ENCODE measurements around the gene SORT1. TPM values are rescaled to one million over a fixed set of nuclear protein-coding genes. Genes with fewer than 3 reads are reported as not detected.
"Not testable (repeated sequence)": the region's sequence is repeated elsewhere in the genome, so short reads cannot be mapped to it uniquely, and the experiment has no call there.

SORT1 gene
- total RNA-seq, 1 experiment from 2014 or later, result 47.9 TPM

- TF ChIP-seq CTCF (conservative IDR thresholded peaks at IDR 0.05), result no peak
- no peak overlapping the region for H2BK5ac ChIP-seq (ENCODE audit: insufficient read length, low read length)
- Mint-ChIP-seq H3K4me1 (peaks cover 33 to 44% of the 10 kb centered on the region in 2 experiments), H3K4me3 (peak overlapping the region; percentile 92 to 97), H3K9me3 (no peaks in the 10 kb centered on the region), H3K27me3 (ENCODE audit: low read depth) (no peaks in the 10 kb centered on the region), H3K27ac (peak overlapping the region in 1 of 3 experiments; percentile 62; a peak in 2 of 7 replicates), H3K36me3 (ENCODE audit: insufficient read depth in 1 of 3, low read depth in 3 of 3) (0 out of 7 replicates have a peak, but pooled peaks cover 0 to 3% (median 0%) of the 10 kb centered on the region in 3 experiments)
- H3K14ac ChIP-seq (ENCODE audit: insufficient read depth, low read length), result no peak overlapping the region
- H3K18ac ChIP-seq (ENCODE audit: insufficient read length, low read depth, low read length), result no peak overlapping the region
- H3K4me1 ChIP-seq (ENCODE audit: insufficient read depth, low read length), result peaks cover 2% of the 10 kb centered on the region; the same call in 1 of the 2 replicates
- no peak overlapping the region for H4K5ac ChIP-seq (ENCODE audit: insufficient read length, low read depth, low read length)
- H2AK5ac ChIP-seq (ENCODE audit: insufficient read length, low read length), result no peak overlapping the region
- no peak overlapping the region for H4K91ac ChIP-seq (ENCODE audit: insufficient read length, low read depth, low read length)
- H3K27ac ChIP-seq (ENCODE audit: insufficient read length, low read depth, low read length), result no peak overlapping the region
- peaks cover 5% of the 10 kb centered on the region; the same call in 1 of the 2 replicates for H3K79me2 ChIP-seq (ENCODE audit: insufficient read depth, low read length)
- H3K9ac ChIP-seq (ENCODE audit: extremely low read depth, insufficient read length, low read length), result no peak overlapping the region
- no peak overlapping the region for H3K4ac ChIP-seq (ENCODE audit: low read depth, low read length)
- H3K23me2 ChIP-seq (ENCODE audit: insufficient read length, low read depth, low read length, poor library complexity, severe bottlenecking), result peaks cover 17% of the 10 kb centered on the region
- no peak overlapping the region for H2AFZ ChIP-seq (ENCODE audit: low read length)
- no peak for DNase-seq
- H2BK120ac ChIP-seq (ENCODE audit: low read depth, low read length, poor library complexity, severe bottlenecking), result no peak overlapping the region
- H4K8ac ChIP-seq (replicated peaks; ENCODE audit: insufficient read length, low read depth, low read length), result no peak overlapping the region
- H2BK12ac ChIP-seq (ENCODE audit: insufficient read length, low read depth, low read length), result no peak overlapping the region
- no peak overlapping the region for H2BK15ac ChIP-seq (ENCODE audit: low read depth, low read length)
- peaks cover 9% of the 10 kb centered on the region for H3K79me1 ChIP-seq (ENCODE audit: insufficient read depth, low read depth, low read length, poor library complexity, severe bottlenecking)
- no peak overlapping the region for H3K56ac ChIP-seq (ENCODE audit: insufficient read length, low read depth, low read length)
- H3K23ac ChIP-seq (ENCODE audit: insufficient read length, low read depth, low read length), result no peak overlapping the region
- no peaks in the 10 kb centered on the region for H4K20me1 ChIP-seq (ENCODE audit: control insufficient read depth, insufficient read depth, insufficient read length)
- no peak overlapping the region for H3T11ph ChIP-seq (ENCODE audit: low read length)
- no peaks in the 10 kb centered on the region for H3K27me3 ChIP-seq (ENCODE audit: insufficient read depth, low read length)
- no CpG with 5 or more reads among the region's 5 CpGs for WGBS (ENCODE audit: extremely low coverage, insufficient read length, low lambda C conversion rate)
- H2BK20ac ChIP-seq (ENCODE audit: low read depth, low read length, poor library complexity, severe bottlenecking), result no peak overlapping the region
- peak overlapping the region; percentile 96 for H3K4me2 ChIP-seq (ENCODE audit: insufficient read depth, insufficient read length, low read length)
- H3K9me3 ChIP-seq (ENCODE audit: control insufficient read depth, low read depth, low read length), result no peaks in the 10 kb centered on the region
These were observed 1.9 kb downstream of the SORT1 start for GRCh38 chr1:109395602-109396512.

- not testable (repeated sequence) for H4K91ac ChIP-seq (ENCODE audit: insufficient read length, low read depth, low read length); H3K9me3 Mint-ChIP-seq; H2BK5ac ChIP-seq (ENCODE audit: insufficient read length, low read length); H3K79me2 ChIP-seq (ENCODE audit: insufficient read depth, low read length); H2BK20ac ChIP-seq (ENCODE audit: low read depth, low read length, poor library complexity, severe bottlenecking); H3K4ac ChIP-seq (ENCODE audit: low read depth, low read length); H3K27me3 Mint-ChIP-seq (ENCODE audit: low read depth); H3K36me3 Mint-ChIP-seq (ENCODE audit: insufficient read depth in 1 of 3, low read depth in 3 of 3); H3K9me3 ChIP-seq (ENCODE audit: control insufficient read depth, low read depth, low read length); H2AFZ ChIP-seq (ENCODE audit: low read length); H2BK12ac ChIP-seq (ENCODE audit: insufficient read length, low read depth, low read length); H3K9ac ChIP-seq (ENCODE audit: extremely low read depth, insufficient read length, low read length); H3K27ac ChIP-seq (ENCODE audit: insufficient read length, low read depth, low read length); H2AK5ac ChIP-seq (ENCODE audit: insufficient read length, low read length); H3T11ph ChIP-seq (ENCODE audit: low read length); H3K27me3 ChIP-seq (ENCODE audit: insufficient read depth, low read length); H3K79me1 ChIP-seq (ENCODE audit: insufficient read depth, low read depth, low read length, poor library complexity, severe bottlenecking); H3K14ac ChIP-seq (ENCODE audit: insufficient read depth, low read length); H3K27ac Mint-ChIP-seq; H2BK120ac ChIP-seq (ENCODE audit: low read depth, low read length, poor library complexity, severe bottlenecking); H3K4me2 ChIP-seq (ENCODE audit: insufficient read depth, insufficient read length, low read length); DNase-seq; H4K20me1 ChIP-seq (ENCODE audit: control insufficient read depth, insufficient read depth, insufficient read length); H4K8ac ChIP-seq (replicated peaks; ENCODE audit: insufficient read length, low read depth, low read length); H3K23ac ChIP-seq (ENCODE audit: insufficient read length, low read depth, low read length); H3K18ac ChIP-seq (ENCODE audit: insufficient read length, low read depth, low read length); H3K4me1 ChIP-seq (ENCODE audit: insufficient read depth, low read length); H4K5ac ChIP-seq (ENCODE audit: insufficient read length, low read depth, low read length); H2BK15ac ChIP-seq (ENCODE audit: low read depth, low read length); H3K56ac ChIP-seq (ENCODE audit: insufficient read length, low read depth, low read length)
- Mint-ChIP-seq H3K4me1 (peaks cover 33 to 44% of the 10 kb centered on the region in 2 experiments), H3K4me3 (0 out of 5 replicates have a peak overlapping the region, but pooled peaks of 1 of the 2 experiments have one; percentile 97)
- no CpG with 5 or more reads among the region's 8 CpGs for WGBS (ENCODE audit: extremely low coverage, insufficient read length, low lambda C conversion rate)
- peaks cover 17% of the 10 kb centered on the region for H3K23me2 ChIP-seq (ENCODE audit: insufficient read length, low read depth, low read length, poor library complexity, severe bottlenecking)
These were observed 2.5 kb downstream of the SORT1 start for GRCh38 chr1:109395282-109395599.
